NCI-H2227 treated with DMSO at 0.1 percent for 48 hours (cell line): ENCODE data around the gene BIRC6.
"Not testable (repeated sequence)": the region's sequence is repeated elsewhere in the genome, so short reads cannot be mapped to it uniquely, and the experiment has no call there.

Source experiments
- DNase-seq: peaks from one replicate; lab custom pipeline; 2025; lab: John Stamatoyannopoulos, UW

BIRC6 gene

GRCh38 chr2:32452338-32453064 is 95.7 kb downstream of the BIRC6 start:
- no peak for DNase-seq

- DNase-seq, result no peak
Observed at GRCh38 chr2:32453242-32454062, 96.6 kb downstream of the BIRC6 start.

GRCh38 chr2:32455816-32456215 is 99.0 kb downstream of the BIRC6 start:
- no peak for DNase-seq

GRCh38 chr2:32456808-32457207 is 100.0 kb downstream of the BIRC6 start:
- no peak for DNase-seq

DNA sequence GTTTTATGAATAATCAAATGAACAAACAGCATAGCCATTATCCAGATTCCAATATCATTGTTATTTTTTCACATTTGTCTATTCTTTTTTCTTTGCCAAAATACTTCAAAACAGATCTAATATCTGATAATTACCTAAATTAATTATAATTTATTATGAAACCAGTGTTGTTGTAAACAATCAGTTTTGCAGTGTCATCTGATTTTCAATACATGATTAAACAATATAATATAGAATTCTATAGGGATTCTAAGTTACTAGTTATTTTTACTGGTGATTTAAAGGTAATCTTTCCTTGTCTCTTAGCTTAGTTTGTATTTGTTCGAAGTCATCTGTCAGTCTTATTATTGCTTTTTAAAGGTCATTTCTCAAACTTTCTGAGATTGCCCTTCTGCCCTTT is 101.0 kb downstream of the BIRC6 start:
- no peak for DNase-seq

DNA sequence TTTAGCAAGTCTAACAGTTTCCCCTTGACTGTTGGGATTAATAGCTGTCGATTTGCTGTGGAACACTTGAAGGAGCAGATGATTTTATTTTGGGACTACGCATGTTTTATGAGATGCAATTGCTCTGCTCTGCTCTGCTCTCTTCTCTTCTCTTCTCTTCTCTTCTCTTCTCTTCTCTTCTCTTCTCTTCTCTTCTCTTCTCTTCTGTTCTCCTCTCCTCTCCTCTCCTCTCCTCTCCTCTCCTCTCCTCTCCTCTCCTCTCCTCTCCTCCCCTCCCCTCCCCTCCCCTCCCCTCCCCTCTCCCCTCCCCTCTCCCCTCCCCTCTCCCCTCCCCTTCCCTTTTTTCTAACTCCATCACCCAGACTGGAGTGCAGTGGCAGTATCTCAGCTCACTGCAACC is 104.0 kb downstream of the BIRC6 start:
- DNase-seq, result not testable (repeated sequence)

DNA sequence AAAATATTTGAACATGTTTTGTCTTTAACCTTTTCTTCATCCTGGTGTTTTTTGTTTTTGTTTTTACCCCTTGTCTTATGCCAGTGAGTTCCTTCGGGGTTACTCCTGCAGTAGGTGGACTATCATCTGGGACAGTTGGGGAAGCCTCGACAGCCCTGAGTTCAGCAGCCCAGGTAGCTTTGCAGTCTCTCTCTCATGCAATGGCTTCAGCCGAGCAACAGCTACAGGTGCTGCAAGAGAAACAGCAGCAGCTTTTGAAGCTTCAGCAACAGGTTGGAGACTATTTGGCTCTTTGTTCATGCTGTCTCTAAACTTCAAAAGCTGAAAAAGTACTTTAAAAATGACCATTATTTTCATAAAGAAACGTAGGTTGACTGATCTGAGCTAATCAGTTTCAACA is 106.3 kb downstream of the BIRC6 start:
- no peak for DNase-seq

DNA sequence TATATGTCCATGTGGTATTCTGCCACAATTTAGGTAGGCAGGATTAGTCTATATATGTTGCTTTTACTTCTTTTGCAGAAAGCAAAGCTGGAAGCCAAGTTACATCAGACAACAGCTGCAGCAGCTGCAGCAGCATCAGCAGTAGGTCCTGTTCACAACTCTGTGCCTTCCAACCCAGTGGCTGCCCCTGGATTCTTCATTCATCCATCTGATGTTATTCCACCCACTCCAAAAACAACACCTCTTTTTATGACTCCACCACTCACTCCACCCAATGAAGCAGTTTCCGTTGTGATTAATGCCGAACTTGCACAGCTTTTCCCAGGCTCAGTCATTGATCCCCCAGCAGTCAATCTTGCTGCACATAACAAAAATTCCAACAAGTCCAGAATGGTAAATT is 107.6 kb downstream of the BIRC6 start:
- DNase-seq, result no peak

DNA sequence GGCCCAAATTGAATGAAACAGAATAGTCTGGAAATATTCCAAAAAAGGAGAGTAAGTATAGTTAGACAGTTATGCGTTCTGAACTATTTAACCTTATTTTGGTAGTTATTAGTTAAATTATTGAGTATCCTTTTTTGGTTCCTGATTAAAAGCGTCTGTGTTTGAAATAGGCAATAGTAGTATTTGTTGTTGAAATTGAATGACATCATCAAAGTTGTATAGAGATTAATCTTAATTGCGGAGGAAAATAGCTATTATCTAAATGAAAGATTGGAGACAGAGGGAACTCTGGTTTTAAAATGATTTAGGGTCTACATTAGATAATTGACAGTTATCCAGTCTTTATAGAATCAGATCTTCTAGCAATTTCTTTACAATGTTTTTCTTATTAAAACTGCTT is 115.8 kb downstream of the BIRC6 start:
- no peak for DNase-seq

GRCh38 chr2:32474381-32474780 is 117.6 kb downstream of the BIRC6 start:
- no peak for DNase-seq

- no peak for DNase-seq
Observed at GRCh38 chr2:32478889-32479620, 122.2 kb downstream of the BIRC6 start.

GRCh38 chr2:32479993-32480392 is 123.2 kb downstream of the BIRC6 start:
- DNase-seq, result no peak

DNA sequence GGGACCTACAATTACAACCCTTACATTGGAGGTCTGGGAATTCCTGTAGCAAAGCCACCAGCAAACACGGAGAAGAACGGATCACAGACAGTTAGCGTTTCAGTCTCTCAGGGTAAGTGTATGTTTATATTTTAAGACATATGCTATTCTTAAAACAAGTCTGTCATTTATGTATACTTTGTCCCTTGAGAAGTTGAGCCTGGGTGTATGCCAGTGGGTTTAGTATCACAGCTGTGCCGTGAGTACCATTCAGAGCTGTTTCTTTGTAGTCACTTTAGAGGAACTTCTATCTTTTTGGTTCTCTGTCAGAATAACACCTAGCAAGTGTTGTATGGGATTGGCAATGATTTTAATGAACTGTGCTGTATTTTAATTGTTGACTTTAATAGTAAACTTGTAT is 125.6 kb downstream of the BIRC6 start:
- DNase-seq, result no peak

- DNase-seq, result no peak
Observed at GRCh38 chr2:32484937-32485336, 128.1 kb downstream of the BIRC6 start.

DNA sequence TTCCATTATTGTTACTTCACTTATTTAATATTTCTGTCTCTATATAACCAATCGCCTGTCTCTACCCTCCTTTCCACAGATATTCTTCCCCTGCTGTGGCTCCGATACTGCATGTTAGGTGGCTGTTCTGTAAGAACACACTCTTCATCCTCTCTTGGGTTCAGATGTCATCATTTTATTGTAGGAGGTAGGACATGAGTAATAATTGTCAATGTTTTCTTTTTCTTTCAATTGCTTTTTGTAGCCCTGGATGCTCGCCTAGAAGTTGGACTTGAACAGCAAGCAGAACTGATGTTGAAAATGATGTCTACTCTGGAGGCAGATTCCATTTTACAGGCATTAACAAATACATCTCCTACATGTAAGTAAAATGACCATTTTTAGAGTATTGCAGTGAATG is 128.6 kb downstream of the BIRC6 start:
- DNase-seq, result no peak

DNA sequence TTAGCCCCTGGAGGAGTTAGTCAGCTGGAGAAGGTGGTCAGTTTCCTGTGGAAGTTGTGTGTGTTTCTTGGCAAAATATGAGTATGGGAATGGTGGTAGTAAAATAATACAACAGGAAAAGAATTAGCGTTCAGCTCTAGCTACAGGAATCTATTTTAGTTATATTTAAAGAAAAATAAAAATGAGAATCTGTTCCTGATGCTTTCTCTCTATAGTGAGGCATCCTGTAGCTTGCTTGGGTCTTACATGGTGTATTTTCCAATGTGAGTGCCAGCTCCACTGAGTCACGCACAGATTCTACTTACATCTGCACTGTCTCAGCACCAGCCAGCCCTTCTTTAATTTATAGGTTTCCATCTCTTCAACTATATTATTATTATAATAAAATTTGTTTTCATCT is 132.2 kb downstream of the BIRC6 start:
- no peak for DNase-seq

- DNase-seq, result no peak
Observed at GRCh38 chr2:32491346-32491745, 134.5 kb downstream of the BIRC6 start.

GRCh38 chr2:32495139-32495538 is 138.3 kb downstream of the BIRC6 start:
- DNase-seq, result no peak

DNA sequence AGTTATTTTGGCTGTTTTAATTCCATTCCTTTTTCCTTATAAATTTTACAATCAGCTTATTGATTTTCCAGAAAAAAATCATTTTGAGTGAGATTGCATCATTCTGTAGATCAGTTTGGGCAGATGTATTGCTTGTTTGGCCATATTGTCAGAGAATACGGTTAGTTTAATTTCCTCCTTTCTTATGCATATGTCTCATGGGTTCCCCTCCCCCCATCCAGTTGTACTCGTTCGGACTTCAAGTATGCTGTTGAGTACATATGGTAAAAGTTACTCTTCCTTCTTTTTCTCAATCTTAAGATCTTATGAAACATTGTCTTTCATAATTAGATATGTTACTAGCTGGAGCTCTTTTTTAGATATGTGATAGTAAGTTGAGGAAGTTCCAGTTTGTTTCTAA is 139.8 kb downstream of the BIRC6 start:
- DNase-seq, result no peak

DNA sequence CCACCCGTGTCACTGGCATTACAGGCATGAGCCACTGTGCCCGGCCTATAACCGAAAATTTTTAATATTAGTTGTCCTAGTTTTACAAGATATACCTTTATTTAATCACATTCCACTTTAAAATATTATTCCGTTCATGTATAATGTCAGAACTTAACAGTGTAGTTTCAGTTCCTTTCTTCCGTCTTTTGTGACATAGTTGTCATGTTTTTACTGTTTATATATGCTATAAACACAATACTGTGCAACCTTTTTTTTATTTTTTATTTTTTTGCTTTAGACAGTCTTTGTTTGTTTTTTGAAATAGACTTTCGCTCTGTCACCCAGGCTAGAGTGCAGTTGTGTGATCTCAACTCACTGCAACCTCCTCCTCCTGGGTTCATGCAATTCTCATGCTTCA is 141.5 kb downstream of the BIRC6 start:
- no peak for DNase-seq

DNA sequence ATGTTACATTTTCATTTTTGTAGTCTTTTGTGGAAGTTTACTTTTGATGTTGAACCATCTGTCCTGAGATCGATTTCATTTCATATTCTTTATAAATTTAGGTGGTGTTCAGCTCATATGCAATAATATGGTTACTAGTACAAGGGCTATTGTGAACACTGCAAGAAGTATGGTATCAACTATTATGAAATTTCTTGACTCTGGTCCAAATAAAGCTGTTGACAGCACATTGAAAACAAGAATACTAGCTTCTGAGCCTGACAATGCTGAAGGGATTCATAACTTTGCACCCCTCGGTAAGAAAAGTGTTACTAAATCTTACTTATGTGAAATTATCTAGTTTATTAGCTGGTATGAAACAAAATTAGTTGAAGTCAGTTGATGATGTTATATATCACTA is 146.1 kb downstream of the BIRC6 start:
- DNase-seq, result no peak

- no peak for DNase-seq
Observed at GRCh38 chr2:32504877-32505478, 148.2 kb downstream of the BIRC6 start.

- no peak for DNase-seq
Observed at GRCh38 chr2:32506446-32506845, 149.6 kb downstream of the BIRC6 start.
